Measurements from ENCODE around the gene TMPRSS6.

The TMPRSS6 gene

GRCh38 chr22:37112084-37112728, 2.7 kb upstream of the TMPRSS6 start:
- DNase-seq, result no peak

GRCh38 chr22:37111156-37111717, 1.7 kb upstream of the TMPRSS6 start:
- DNase-seq, result no peak

GRCh38 chr22:37107816-37108621, 1.5 kb downstream of the TMPRSS6 start:
- DNase-seq, result no peak

GRCh38 chr22:37105990-37106389, 3.5 kb downstream of the TMPRSS6 start:
- DNase-seq, result no peak

- no peak for DNase-seq
These were observed 4.4 kb downstream of the TMPRSS6 start for GRCh38 chr22:37105154-37105553.

- DNase-seq, result no peak
These were observed 5.7 kb downstream of the TMPRSS6 start for GRCh38 chr22:37103656-37104452.

- DNase-seq, result no peak
These were observed 6.4 kb downstream of the TMPRSS6 start for GRCh38 chr22:37103151-37103550.

GRCh38 chr22:37101311-37102066, 8.0 kb downstream of the TMPRSS6 start:
- no peak for DNase-seq

GRCh38 chr22:37100589-37101127, 8.9 kb downstream of the TMPRSS6 start:
- DNase-seq, result no peak

GRCh38 chr22:37098976-37099591, 10.4 kb downstream of the TMPRSS6 start:
- no peak for DNase-seq

- no peak for DNase-seq
These were observed 12.2 kb downstream of the TMPRSS6 start for GRCh38 chr22:37097346-37097745.

- DNase-seq, result peak; percentile 56
These were observed 14.4 kb downstream of the TMPRSS6 start for GRCh38 chr22:37095113-37095512.

- DNase-seq, result no peak
These were observed 15.3 kb downstream of the TMPRSS6 start for GRCh38 chr22:37094239-37094638.

GRCh38 chr22:37092997-37093396, 16.5 kb downstream of the TMPRSS6 start:
- DNase-seq, result no peak

GRCh38 chr22:37091994-37092393, 17.5 kb downstream of the TMPRSS6 start:
- no peak for DNase-seq

- DNase-seq, result no peak
These were observed 18.4 kb downstream of the TMPRSS6 start for GRCh38 chr22:37090920-37091695.

- DNase-seq, result no peak
These were observed 20.1 kb downstream of the TMPRSS6 start for GRCh38 chr22:37089434-37089833.

- DNase-seq, result no peak
These were observed 20.6 kb downstream of the TMPRSS6 start for GRCh38 chr22:37088750-37089408.

GRCh38 chr22:37088108-37088605, 21.4 kb downstream of the TMPRSS6 start:
- no peak for DNase-seq

- DNase-seq, result no peak
These were observed 23.3 kb downstream of the TMPRSS6 start for GRCh38 chr22:37086184-37086583.

Data from stimulated activated CD4-positive, alpha-beta T cell treated with anti-CD3 and anti-CD28 coated beads, Interleukin-12 subunit alpha, Interleukin-12 subunit beta, amount 100 ng/mL, for 4 hours (primary cell).